IPS DF 6.9 (cell line): ENCODE data around the gene PTGER1.
"Not testable (repeated sequence)": the region's sequence is repeated elsewhere in the genome, so short reads cannot be mapped to it uniquely, and the experiment has no call there.

ENCODE experiments used
- DNase-seq: peaks from one replicate; pipeline ENCODE4 v3.0.0-alpha.2; 2013; ENCODE audit warnings: low read depth, low spot score
- H3K27ac ChIP-seq: one replicate; pipeline ENCODE4 v1.5.1; 2013; ENCODE audit warnings: low read length, control low read depth
- H3K27me3 ChIP-seq: 2 replicates; pipeline ENCODE4 v1.6.1; 2013; ENCODE audit warnings: mild to moderate bottlenecking, low read length; ENCODE audit not compliant: control insufficient read depth, insufficient read depth
- H3K36me3 ChIP-seq: 2 replicates; pipeline ENCODE4 v1.6.1; 2013; ENCODE audit warnings: low read length; ENCODE audit not compliant: control insufficient read depth, insufficient read depth
- H3K4me1 ChIP-seq: 2 replicates; pipeline ENCODE4 v1.6.1; 2013; ENCODE audit warnings: low read length; ENCODE audit not compliant: control insufficient read depth, insufficient read depth
- H3K4me3 ChIP-seq: 2 replicates; pipeline ENCODE4 v1.5.1; 2013; ENCODE audit warnings: mild to moderate bottlenecking, low read length
- H3K9me3 ChIP-seq: 2 replicates; pipeline ENCODE4 v1.6.1; 2013; ENCODE audit warnings: low read length, inconsistent platforms; ENCODE audit not compliant: control insufficient read depth, insufficient read depth
- WGBS: extraction: QIAGEN DNeasy Blood & Tissue Kit; methylation state at CpG from one replicate; pipeline ENCODE4 v1.1.7; 2013; ENCODE audit warnings: mixed read lengths, missing lambda C conversion rate; ENCODE audit not compliant: insufficient read length, insufficient coverage; 5-methylcytosine and 5-hydroxymethylcytosine counted together

Gene PTGER1

DNA sequence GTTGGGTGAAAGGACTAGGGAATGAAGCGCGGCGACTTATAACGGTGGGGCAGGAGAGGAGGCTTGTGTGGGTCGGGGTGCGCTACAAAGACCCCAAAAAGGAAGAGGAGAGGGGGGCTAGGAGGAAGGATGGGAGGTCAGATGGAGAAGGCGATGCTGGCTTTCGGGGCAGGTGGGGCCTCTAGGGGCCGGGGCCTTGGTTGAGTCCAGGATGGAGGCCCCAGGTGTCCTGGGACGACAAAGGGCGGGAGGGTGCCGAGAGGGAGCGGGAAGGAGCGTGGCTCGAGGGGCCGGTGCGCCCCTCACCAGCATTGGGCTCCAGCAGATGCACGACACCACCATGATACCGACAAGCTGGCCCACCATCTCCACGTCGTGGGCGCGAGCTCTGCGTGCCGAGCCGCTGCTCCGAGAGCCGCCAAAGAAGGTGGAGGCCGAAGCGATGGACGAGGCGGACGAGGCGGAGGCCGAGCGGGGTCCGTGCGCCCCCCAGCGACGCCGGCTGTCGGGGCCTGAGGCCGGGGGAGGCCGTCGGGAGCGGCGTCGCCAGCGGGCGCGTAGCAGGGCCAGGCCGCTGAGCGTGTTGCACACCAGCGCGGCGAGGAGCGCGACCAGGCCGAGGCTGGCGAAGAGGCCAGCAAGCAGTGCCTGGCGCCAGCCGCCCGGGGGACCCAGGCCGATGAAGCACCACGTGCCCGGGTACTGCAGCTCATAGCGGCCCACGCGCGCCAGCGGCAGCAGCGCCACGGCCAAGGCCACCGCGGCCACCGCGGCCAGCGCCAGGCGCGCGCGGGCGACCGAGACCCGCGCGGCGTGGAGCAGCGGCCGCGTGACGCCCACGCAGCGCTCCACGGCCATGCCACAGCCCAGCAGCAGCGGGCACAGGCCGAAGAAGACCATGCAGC, 1.8 kb downstream of the PTGER1 start:
- peaks cover 8% of the 10 kb centered on the region for H3K36me3 ChIP-seq
- no peaks in the 10 kb centered on the region for H3K27me3 ChIP-seq
- peaks cover 4% of the 10 kb centered on the region for H3K4me1 ChIP-seq
- H3K9me3 ChIP-seq, result no peaks in the 10 kb centered on the region
- no peak for DNase-seq
- no peak overlapping the region for H3K4me3 ChIP-seq
- H3K27ac ChIP-seq, result no peak overlapping the region
- WGBS, result no CpG with 5 or more reads among the region's 97 CpGs

DNA sequence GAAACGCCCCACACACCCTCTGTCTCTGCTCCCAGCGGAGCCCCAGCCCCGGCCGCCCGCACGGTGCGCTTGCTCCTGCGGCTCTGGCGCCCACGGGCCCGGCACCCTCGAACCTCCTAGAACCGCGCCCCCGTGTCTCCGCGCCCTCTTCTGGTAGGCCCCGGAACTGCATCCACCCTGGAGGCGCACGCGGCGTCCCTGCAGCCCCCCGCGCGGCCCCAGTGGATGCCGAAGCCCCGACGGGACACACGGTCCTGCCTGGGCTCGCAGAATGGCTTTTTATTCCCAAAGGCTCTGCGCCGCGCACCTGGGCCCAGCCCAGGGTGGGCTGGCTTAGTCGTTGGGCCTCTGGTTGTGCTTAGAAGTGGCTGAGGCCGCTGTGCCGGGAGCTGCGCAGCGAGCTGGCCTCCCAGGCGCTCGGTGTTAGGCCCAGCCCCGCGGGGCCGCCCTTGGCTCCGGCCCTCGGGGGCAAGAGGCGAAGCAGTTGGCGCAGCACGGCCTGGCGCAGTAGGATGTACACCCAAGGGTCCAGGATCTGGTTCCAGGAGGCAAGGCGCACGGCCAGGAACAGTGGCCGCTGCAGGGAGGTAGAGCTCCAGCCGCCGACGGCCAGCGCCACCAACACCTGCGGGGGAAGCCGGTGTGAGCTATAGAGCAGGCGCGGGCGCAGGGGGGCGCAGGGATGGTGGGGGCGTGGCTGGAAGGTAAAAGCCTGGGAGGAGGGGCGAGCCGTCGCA, 2.8 kb downstream of the PTGER1 start:
- no peak overlapping the region for H3K27ac ChIP-seq
- peaks cover 10% of the 10 kb centered on the region for H3K36me3 ChIP-seq
- no CpG with 5 or more reads among the region's 66 CpGs for WGBS
- no peaks in the 10 kb centered on the region for H3K27me3 ChIP-seq
- no peak for DNase-seq
- H3K4me3 ChIP-seq, result peak overlapping the region; percentile 37; the same call in 1 of the 2 replicates
- peaks cover 4% of the 10 kb centered on the region for H3K4me1 ChIP-seq
- no peaks in the 10 kb centered on the region for H3K9me3 ChIP-seq

DNA sequence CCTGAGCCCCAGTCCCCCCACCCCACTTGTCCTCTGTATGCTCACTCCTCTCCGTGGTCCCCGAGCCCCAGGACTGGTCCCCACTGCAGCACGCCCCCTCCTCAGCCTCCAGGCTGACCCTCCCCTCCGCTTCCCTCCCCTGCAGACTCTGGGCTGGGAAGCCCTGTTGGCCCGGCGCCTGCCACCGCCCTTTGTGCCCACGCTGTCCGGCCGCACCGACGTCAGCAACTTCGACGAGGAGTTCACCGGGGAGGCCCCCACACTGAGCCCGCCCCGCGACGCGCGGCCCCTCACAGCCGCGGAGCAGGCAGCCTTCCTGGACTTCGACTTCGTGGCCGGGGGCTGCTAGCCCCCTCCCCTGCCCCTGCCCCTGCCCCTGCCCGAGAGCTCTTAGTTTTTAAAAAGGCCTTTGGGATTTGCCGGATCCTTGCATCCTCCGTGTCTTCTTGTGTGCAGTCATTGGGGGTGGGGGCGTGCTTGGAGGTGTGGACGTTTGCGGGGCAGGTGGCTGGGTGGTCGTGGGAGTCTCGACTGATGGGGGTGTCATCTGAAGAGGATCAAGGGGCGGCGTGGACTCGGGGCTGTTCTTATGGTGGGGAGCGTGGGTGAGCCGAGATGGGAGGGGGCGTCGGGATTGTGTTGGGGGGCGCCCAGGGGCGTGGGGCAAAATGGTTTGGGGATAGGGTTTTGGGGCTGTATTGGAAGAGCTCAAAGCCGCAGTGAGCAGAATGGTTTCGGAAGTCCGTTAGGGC, 3.5 kb downstream of the PTGER1 start:
- Histone ChIP-seq H3K9me3 (no peaks in the 10 kb centered on the region), H3K27me3 (no peaks in the 10 kb centered on the region), H3K4me3 (no peak overlapping the region), H3K4me1 (peaks cover 4% of the 10 kb centered on the region), H3K36me3 (peaks cover 10% of the 10 kb centered on the region), H3K27ac (no peak overlapping the region)
- DNase-seq, result no peak
- WGBS, result no CpG with 5 or more reads among the region's 46 CpGs

DNA sequence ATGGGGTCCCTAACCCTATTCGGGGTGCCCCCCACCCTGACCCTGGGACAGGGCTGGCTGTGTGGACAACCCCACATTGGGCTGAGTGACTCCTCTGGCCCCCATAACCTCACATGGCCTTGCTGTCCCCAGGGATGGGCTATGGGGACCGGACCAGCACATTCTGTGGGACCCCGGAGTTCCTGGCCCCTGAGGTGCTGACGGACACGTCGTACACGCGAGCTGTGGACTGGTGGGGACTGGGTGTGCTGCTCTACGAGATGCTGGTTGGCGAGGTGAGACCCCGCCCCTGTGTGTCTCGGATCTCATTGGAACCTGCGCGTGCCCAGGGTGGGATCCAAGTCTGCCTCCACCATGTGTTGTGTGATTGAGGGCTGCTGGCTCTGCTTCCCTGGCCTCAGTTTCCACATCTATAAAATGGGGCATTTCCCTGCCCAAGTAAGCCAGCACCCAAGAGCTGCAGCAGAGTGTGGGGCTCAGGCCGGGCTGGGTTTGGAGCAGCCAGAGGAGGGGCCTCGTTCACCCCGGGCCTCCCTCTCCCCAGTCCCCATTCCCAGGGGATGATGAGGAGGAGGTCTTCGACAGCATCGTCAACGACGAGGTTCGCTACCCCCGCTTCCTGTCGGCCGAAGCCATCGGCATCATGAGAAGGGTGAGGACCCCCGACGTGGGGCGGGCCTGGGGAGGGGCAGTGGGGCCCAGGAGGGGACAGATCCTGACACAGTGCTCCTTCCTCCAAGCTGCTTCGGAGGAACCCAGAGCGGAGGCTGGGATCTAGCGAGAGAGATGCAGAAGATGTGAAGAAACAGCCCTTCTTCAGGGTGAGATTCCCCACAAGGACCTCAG, 4.9 kb downstream of the PTGER1 start:
- Histone ChIP-seq H3K9me3 (no peaks in the 10 kb centered on the region), H3K4me3 (no peak overlapping the region), H3K27ac (no peak overlapping the region), H3K4me1 (peaks cover 3% of the 10 kb centered on the region), H3K36me3 (peaks cover 10% of the 10 kb centered on the region), H3K27me3 (no peaks in the 10 kb centered on the region)
- DNase-seq, result no peak
- no CpG with 5 or more reads among the region's 32 CpGs for WGBS

DNA sequence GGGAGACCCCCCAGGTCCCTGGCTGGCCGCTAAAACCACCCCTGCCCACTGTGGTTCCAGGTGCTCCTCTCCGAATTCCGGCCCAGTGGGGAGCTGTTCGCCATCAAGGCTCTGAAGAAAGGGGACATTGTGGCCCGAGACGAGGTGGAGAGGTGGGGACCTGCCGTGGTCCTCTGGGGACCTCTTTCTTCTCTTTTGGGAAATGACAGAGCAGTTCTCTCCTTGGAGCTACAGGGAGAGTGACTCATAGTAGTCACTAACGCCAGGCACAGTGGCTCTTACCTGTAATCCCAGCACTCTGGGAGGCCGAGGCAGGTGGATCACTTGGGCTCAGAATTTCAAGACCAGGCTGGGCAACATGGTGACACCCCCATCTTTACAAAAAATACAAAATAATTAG, 7.3 kb downstream of the PTGER1 start:
- Histone ChIP-seq H3K4me1 (no peaks in the 10 kb centered on the region; the same call in 1 of the 2 replicates), H3K36me3 (peaks cover 19% of the 10 kb centered on the region), H3K27ac (no peak overlapping the region), H3K27me3 (no peaks in the 10 kb centered on the region), H3K4me3 (no peak overlapping the region), H3K9me3 (no peaks in the 10 kb centered on the region)
- no CpG with 5 or more reads among the region's 9 CpGs for WGBS
- no peak for DNase-seq

DNA sequence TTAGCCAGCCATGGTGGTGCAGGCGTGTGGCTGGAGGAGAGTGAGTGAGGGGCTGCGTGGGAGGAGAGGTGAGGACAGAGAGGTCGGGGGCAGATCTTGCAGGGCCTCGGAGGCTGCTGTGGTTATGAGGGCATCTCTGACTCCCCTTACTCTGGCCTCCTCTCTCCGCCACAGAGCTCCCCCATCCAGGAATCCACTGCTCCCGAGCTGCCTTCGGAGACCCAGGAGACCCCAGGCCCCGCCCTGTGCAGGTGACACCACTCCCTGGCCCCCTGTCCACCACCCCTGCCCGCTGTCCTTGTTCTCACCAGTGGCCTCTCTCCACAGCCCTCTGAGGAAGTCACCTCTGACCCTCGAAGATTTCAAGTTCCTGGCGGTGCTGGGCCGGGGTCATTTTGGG, 7.8 kb downstream of the PTGER1 start:
- H3K27me3 ChIP-seq, result no peaks in the 10 kb centered on the region
- peaks cover 19% of the 10 kb centered on the region for H3K36me3 ChIP-seq
- no peak overlapping the region for H3K4me3 ChIP-seq
- no peaks in the 10 kb centered on the region; the same call in 1 of the 2 replicates for H3K4me1 ChIP-seq
- no CpG with 5 or more reads among the region's 12 CpGs for WGBS
- no peak for DNase-seq
- no peak overlapping the region for H3K27ac ChIP-seq
- H3K9me3 ChIP-seq, result no peaks in the 10 kb centered on the region

DNA sequence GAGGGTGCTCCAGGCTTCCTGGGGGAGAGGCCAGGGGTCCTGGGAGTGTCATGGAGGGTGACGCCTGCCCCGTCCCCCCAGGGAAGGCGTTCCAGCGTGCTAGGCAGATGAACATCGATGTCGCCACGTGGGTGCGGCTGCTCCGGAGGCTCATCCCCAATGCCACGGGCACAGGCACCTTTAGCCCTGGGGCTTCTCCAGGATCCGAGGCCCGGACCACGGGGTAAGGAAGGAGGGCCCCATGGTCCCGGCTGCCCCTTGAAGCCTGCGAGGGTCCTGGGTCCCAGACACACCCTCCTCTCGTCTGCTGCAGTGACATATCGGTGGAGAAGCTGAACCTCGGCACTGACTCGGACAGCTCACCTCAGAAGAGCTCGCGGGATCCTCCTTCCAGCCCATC, 11.4 kb downstream of the PTGER1 start:
- no peaks in the 10 kb centered on the region for H3K4me1 ChIP-seq
- no peaks in the 10 kb centered on the region for H3K27me3 ChIP-seq
- DNase-seq, result no peak
- no peak overlapping the region for H3K4me3 ChIP-seq
- WGBS, result no CpG with 5 or more reads among the region's 21 CpGs
- no peaks in the 10 kb centered on the region for H3K9me3 ChIP-seq
- H3K36me3 ChIP-seq, result peaks cover 15% of the 10 kb centered on the region
- H3K27ac ChIP-seq, result no peak overlapping the region

DNA sequence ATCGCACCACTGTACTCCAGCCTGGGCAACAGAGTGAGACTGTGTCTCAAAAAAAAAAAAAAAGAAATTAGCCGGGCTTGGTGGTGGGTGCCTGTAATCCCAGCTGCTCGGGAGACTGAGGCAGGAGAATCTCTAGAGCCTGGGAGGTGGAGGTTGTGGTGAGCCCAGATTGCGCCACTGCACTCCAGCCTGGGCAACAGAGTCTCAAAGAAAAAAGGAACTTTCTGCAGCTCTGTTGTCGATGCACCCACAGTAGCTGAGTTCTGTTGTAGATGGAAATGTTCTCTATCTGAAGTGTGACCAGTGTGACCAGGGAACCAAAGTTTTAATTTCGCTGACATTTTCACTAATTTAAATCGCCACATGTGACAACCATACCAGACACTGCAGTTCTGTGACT, 12.8 kb downstream of the PTGER1 start:
- H3K4me1 ChIP-seq, H3K4me3 ChIP-seq, H3K27me3 ChIP-seq, DNase-seq, H3K9me3 ChIP-seq, H3K27ac ChIP-seq: not testable (repeated sequence)
- peaks cover 11% of the 10 kb centered on the region for H3K36me3 ChIP-seq
- no CpG with 5 or more reads among the region's 7 CpGs for WGBS

DNA sequence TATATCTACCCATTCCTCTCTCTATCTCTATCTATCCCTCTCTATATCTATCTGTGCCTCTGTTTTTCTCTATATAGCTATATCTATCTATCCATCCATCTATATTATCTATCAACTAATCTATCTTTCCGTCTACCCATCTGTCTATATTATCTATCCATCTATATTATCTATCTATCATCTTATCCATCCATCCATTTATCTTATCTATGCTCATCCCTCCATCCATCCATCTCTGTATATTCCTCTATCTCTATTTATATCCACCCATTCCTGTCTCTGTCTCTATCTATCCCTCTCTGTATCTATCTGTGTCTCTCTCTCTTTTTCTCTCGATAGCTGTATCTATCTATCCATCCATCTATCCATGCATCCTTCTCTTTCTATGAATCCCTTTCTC, 14.2 kb downstream of the PTGER1 start:
- 100% methylated on average over 1 of the region's 2 CpGs for WGBS
- peaks cover 11% of the 10 kb centered on the region for H3K36me3 ChIP-seq

More for the DNA sequence above, 14.2 kb downstream of the PTGER1 start:
- Histone ChIP-seq H3K27ac (no peak overlapping the region), H3K4me3 (no peak overlapping the region), H3K9me3 (no peaks in the 10 kb centered on the region), H3K4me1 (no peaks in the 10 kb centered on the region), H3K27me3 (no peaks in the 10 kb centered on the region)
- DNase-seq, result no peak
